HG03520 (cell line): ENCODE data around the gene MYO16.

ENCODE experiments used
- ATAC-seq: cut with Tn5 transposase; IDR thresholded peaks from one replicate; pipeline ENCODE4 v1.9.1; 2021; ENCODE audit warnings: mild to moderate bottlenecking, moderate library complexity; ENCODE audit not compliant: unreplicated experiment

Gene MYO16

DNA sequence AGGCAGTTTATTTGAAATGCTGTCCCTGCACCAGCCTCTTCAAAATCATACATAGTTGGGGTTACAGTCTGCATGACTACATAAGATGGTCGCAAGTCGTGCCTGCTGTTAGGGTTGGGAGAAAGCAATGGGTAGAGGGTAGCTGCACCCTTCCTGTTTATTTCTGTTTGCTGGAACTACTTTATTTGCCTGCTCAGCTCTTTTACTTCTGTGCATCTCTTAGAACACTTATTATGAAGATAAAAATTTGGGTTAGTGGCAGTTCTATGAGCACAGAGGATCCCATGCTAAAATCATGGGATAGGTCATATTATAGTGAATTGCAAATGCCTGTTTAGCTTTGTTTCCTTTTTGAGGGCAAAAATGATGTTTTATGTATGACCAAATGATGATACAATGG lies 160.1 kb downstream of the MYO16 start:
- no peak for ATAC-seq

DNA sequence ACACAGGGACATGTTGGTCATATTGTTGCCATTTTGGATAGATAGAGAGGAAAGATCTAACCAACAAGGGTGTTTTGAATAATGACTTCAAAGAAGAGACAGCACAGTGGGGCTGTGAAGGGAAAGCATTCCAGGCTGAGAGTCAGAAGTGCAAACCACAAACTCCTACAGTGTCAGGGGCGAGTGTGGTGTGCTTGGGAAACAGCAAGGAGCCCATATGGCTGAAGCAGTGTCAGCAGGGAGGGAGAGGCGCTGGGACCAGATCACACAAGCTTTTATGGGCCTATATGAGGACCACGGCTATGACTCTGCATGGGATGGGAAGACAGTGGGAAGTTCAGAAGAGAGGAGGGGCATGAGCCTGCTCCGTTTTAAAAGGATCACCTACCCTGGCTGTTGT lies 166.4 kb downstream of the MYO16 start:
- no peak for ATAC-seq

DNA sequence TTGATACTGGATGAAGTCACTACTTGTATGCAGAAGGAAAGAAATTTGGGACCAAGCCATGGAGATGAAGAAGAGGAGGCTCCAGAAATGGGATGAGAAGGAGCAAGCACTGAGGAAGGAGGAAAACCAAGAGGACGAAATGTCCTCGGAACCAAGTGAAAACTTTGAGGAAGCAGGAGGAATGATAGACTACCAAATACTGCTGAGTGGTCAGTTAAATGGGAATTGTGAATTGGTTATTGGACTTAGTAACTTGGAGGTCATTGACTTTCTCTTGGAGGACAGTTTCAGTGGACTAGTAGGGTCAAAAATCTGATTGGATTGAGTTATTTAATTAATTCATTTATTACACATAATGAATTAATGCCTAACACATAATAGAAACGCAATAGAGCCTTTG lies 167.9 kb downstream of the MYO16 start:
- ATAC-seq = no peak

DNA sequence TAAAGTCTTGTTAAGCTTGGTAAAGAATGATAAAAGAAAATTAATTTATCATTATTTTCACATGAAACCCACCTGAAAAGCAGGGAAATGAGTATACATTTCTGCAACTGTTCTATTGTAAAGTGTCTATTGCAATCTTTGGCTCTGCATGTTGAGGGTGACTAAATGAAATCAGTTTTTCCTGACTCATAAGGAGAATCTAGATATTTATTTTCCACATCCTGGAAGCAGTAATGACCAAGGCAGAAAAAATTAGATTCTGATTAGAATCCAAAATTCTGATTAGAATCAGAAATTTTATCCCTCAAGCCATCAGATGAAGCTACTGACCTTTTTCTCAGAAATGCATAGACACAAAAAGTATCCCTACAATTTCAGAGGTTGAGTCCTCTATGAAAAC lies 178.4 kb downstream of the MYO16 start:
- ATAC-seq = no peak

DNA sequence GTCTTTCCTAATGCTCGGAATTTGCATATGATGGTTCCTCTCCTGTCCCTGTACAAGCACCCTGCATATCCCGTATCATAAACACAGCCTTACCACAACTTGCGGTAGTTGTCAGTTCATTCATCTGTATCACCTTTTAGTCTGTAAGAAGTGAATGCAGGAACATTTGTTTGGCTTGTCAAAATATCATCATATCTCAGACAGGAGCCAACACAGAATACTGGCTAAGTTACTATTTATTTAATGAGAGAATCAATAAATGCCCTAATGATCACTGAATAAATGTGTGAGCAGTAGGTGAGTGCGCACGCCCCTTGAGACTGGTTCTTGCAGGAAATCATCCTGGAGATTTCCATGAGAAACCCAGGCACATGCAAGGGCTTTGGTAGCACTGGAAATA lies 182.8 kb downstream of the MYO16 start:
- ATAC-seq = no peak

DNA sequence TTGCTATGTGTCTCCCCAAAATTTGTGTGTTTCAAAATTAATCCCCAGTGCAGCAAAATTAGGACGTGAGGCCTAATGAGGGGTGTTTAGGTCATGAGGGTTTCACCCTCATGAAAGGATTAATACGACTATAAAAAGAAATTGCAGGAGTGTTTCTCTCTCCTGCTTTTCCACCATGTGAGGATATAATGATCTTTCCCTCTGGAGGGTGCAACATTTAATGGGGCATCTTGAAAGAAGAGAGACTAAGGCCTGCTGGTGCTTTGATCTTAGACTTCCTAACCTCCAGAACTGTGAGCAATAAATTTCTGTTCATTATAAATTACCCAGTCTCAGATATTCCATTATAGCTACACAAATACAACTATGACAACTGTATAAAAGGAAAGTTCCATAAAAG lies 183.2 kb downstream of the MYO16 start:
- no peak for ATAC-seq

DNA sequence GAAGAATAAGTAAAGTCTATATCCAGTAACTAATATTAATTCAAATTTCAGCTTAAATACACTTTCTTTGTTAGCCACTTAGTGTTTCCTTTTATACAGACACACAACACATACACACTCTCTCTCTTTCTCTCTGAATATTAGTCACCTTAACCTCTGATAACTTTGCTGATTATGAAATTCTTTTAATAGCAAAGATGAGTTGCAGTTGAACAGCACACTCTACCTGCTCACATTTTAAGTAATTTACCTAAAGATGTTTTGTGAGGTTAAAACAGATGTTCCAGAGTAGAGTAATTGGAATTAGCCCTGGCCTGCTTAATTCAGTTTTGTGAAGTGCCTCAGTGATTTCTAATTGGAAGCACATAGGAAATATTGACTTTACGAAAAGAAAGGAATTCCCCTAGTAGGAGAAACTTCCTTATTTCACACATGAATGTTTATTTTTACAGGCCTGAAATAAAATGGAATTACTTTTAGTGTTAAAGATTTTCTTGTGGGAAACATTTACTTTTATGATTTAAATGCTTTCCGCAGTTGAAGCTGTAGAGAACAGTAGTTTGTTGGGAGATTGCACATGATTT lies 184.3 kb downstream of the MYO16 start:
- no peak for ATAC-seq

DNA sequence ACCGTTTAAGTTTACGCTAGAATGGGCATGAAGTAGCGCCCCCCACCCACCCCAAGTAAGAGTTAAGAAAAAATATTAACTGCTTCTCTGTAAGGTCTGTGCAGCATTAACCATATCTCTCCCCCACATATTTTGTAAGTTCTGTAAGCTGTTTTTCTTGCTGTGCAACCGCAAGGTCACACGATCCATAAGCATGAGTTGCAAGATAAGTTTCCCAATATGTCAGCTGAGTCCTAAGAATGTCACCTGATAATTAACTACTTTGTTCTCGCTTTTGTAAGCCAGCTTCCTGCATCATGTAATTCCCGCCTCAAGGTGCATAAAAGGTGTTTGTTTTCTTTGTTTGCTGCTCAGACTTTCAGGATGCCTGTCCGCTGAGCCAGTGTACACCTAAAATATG lies 187.0 kb downstream of the MYO16 start:
- ATAC-seq = no peak

DNA sequence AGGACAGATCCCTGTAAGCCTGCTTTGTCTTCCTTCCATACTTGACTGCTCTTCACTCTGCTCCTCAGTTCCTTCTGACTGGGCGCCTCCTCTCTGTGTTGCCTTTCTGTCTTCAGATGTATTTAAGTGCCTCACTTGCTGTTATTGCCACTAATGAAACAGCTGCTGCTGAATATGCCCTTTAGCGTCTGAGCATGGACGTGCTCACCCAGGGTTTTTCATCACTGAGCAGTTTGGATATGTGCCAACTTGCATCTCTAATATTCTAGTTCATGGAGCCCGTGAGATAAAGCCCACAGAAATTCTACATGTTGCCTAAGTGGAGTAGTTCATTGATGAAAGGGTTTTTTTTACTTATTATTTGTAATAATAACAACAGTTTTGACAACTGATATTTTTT lies 198.2 kb downstream of the MYO16 start:
- no peak for ATAC-seq

DNA sequence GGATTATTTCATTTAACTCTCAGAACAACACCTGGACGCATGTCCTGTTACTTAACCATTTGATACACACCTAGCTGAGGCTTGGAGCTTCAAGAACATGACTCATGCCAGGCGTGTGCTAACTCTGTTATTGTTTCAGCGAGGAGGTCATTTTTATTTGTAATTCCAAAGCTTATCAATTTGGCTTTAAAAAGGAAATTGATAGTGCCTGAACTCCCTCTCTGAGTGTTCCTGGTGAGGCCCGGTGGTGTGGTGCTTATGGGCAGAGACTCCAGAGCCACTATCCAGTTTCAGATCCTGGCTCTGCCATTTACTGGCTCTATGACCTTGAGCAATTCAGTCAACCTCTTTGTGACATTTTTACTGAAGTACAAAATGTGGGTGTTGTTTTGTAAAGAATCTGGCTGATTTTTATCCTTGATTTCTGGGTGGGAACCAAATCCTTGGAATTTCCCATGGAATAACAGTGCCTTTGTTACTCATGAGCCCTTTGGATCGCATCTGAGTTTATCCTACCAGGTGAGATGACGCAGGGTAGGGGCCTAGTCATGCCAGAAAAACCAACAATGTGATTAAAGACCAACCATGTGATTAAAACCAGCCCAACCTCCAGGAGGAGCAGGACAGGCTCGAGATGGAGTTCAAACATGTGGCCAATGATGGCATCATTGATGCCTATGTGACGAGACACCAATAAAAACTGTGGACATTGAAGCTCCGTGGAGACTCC lies 198.8 kb downstream of the MYO16 start:
- ATAC-seq = no peak

DNA sequence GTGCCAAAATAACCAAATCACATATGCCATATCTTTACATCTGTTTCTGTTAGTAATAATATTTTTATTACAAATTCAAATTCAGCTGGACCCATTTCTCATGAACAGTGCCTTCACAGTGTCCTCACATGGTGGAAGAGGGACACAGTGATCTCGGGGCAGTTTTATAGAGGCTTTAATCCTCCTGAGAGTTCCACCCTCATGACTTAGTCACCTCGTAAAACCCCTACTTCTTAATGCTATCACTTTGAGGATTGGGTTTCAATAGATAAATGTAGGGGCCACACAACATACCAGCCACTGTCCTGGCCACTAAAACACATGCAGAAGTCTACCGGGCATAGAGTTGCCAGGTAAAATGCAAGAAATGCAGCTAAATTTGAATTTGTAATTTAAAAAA lies 201.5 kb downstream of the MYO16 start:
- ATAC-seq = no peak

DNA sequence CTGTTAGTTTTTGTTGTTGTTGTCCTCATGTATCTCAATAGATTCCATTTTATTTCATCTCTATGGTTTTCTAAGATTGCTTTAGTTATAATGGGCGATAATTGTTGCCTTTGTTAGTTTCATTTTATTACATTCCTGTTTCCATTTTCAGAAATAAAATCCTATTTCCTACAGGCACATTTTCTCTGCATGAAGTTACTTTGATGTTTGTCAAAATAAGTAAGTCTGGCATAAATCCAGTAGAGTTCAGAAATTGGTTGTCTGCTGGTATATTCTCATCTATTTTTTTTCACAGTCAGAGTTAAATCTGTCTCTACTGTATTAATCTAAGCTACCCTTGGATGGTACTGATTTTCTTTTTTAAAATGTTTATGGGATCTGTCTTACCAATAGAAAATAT lies 204.1 kb downstream of the MYO16 start:
- ATAC-seq = no peak

DNA sequence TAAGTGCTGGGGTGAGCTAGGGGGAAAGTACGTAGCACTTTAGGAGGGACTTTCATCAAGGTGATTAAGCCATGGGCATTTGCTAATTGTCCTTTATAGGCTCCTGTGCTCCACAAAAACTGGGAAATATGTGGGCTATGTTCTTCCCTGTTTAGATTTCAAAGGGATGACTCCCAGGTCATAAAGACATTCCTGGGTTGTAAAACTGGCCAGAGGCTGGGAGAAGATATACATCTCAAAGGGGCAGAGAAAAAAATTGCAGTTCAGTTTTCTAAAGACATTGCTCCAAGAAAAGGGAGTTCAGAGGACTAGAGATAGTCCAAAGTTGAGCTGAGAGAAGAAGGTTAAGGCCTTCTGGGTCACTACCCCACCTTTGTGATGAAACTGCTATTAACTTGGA lies 204.8 kb downstream of the MYO16 start:
- ATAC-seq = no peak

DNA sequence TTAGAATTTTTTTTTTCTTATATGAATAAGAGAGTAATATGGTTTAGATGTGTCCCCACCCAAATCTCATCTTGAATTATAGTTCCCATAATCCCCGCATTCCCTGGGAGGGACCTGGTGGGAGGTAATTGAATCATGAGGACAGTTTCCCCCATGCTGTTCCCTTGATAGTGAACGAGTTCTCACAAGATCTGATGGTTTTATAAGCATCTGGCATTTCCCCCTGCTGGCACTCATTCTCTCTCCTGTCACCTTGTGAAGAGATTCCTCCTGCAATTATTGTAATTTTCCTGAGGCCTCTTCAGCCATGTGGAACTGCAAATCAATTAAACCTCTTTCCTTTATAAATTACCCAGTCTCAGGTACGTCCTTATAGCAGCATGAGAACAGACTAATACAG lies 205.7 kb downstream of the MYO16 start:
- ATAC-seq = no peak

DNA sequence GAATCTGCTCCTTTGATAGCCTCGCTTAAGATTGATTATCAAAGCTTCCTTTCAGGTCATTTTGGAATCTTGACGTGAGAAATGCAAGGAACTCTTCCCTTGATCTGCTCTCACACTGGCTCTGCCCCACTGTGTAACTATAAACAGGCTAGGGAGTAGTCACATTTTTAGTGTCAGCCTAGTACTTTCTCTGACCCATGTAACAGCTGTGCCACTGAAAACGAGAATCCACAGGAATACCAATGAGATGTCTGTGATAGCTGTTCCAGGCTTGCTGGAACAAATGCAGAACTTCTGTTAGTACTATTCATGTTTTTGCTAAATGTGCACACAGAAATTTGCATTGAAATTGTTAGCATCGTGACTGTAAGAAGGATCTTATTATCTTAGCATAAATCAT lies 221.3 kb downstream of the MYO16 start:
- ATAC-seq = no peak

DNA sequence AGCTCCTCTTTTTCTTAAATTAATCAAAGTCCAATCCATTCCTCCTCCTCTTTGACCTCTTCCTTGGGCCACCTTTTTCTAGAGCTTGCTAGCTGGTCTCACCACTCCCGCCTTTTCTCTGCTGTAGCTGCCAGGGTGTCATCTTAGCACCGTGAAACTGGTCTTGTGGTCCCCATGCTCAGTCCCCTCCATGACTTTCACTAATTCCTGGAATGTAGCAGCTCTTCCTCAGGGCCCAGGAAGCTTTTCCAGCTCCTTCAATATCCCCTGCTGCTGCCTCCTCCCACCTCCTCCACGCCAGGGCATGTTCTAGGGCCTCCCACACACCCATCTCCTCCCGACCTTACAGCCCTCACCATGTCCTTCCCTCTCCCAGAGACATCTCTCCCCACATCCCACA lies 222.2 kb downstream of the MYO16 start:
- no peak for ATAC-seq

DNA sequence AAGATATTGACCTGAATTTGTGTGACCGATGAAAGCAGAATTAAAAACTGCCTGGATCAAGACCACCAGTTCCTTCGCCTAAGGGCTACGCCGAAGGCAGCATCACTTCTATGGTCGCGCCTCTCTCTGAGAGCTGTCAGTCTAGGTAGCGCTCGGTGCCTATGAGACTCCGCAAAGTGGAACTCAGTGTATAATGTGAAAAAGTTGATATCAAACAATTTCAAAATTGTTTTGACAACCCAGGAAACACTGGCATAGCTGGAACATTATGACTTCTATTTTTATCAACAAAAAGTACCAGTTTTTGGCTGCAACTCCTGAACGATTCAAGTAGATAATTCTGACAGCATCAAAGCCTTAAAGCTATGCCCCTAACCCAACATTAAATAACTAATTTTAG lies 223.6 kb downstream of the MYO16 start:
- no peak for ATAC-seq

DNA sequence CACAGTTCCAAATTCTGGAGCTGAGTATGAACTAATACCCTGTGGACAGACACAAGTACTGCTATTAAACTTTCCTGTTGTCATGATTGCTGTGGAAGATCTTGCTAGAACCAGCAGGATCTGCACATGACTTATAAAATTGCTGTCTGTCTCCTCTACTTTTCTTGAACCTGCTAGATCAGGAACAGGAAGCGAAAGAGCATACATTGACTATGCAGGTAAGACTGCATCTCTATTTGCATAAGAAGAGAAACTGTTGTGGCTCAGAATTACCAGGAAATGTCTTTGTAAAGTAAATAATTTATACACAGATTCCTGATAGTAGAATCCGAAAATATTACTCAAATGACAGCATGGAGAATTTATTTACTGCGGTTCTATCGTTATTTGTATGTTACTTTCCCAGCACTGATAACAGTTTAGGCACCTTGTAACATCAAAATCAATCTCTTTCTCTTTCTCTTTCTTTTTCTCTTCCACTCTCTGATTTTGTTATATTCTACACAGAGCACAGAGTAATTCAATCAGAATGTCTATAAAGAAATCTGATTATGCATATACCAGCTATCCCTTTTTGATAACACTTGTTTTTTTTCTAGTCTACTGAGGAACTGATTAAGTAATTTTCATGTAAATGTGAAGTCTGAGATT lies 226.5 kb downstream of the MYO16 start:
- ATAC-seq = peak; percentile 87

DNA sequence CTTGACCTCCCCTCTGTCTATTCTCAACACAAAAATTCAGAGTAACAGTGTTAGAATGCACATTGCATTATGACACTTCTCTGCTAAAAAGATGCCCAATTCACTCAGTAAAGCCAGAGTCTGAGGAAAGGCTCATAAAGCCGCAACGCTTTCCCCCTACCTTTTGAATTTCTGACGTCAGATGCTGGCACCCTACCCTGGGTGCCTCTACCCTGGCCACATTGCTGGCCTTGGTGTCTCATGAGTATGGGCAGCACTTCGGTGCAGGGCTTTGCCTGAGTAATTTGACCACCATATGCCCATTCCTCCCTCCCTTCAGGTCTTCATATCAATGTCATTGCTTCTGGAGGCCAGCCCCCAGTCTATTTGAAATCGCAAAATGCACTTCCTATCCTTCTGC lies 229.3 kb downstream of the MYO16 start:
- ATAC-seq = no peak

DNA sequence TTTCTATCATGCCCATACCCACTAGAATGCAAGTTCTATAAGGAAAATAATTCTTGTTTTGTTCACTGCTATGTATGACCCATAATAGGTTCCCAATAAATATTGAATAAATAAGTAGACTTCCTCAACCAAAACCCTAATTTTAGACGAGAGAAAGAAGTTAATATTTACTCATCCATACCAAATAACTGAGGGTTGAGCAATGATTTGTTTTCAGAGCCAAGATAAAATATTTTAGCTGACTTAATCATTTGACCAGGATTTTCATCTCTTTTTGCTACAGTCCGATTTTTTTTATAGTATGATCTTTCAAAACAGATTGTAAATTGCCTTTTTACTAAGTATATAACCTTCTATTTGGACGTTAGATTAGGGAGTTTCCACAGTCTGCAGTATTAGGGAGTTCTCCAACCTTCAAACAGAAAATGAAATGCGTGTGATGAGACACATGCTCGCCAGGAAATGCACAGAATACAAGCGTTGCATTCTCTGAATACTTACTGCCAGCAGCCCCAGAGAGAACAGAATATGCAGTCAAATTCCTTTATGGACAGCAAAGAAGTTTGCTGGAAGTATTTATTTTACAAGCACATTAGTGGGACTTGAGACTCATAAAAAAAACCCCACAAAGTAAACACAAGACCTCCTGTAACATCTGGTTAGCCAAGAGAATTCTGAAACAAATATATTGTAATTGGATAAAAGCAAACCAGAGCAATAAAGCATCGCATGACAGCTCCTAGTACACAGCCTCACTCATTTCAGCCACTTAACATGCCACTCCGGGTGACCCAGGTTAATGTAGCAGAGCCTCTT lies 230.0 kb downstream of the MYO16 start:
- peak; percentile 33 for ATAC-seq

DNA sequence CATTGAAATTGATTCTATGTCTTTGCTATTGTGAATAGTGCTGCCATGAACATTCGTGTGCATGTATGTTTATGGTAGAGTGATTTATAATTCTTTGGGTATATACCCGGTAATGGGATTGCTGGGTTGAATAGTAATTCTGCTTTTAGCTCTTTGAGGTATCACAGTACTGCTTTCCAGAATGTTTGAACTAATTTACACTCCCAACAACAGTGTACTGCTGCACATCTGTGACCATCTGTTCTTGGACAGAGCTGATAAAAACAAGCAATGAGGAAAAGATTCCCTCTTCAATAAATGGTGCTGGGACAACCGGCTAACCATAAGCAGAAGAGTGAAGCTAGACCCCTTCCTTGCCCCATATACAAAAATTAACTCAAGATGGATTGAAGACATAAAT lies 231.0 kb downstream of the MYO16 start:
- no peak for ATAC-seq

DNA sequence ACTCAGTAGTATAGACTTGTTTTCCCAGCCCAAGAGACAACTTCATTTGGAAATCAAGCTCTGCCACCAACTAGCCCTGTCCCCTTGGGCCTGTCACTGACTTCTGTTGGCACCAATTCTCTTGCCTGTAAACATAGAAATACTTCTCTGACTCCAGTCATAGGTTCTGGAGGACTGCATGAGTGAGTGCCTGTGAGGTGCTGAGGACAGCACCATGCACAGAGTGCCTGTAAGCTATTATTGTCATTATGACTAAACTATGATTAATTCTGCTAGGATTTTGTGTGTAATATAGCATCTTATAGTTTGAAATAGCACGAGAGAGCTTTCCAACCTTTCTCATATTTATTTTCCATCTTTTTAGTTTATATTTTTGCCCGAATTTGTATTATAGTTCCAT lies 247.9 kb downstream of the MYO16 start:
- ATAC-seq = no peak
